Measurements from ENCODE around the gene TCF7L2.

The TCF7L2 gene

GRCh38 chr10:113138937-113139585 is 189.0 kb downstream of the TCF7L2 start:
- peak overlapping the region; percentile 52 for H4K8ac ChIP-seq (ENCODE audit: low read length)
- no peak overlapping the region for H3K4ac ChIP-seq (ENCODE audit: low read depth in 1 of 2, low read length in 2 of 2)
- peaks cover 9% of the 10 kb centered on the region for H3K4me1 ChIP-seq (ENCODE audit: control insufficient read depth, insufficient read depth, low read depth, low read length)
- H3K9me3 ChIP-seq (ENCODE audit: control insufficient read depth, low read length) = no peaks in the 10 kb centered on the region
- peaks cover 56% of the 10 kb centered on the region for H3K79me1 ChIP-seq (replicated peaks; ENCODE audit: low read length, poor library complexity, severe bottlenecking)
- H2BK5ac ChIP-seq (ENCODE audit: low read depth, low read length, poor library complexity, severe bottlenecking) = no peak overlapping the region
- no peaks in the 10 kb centered on the region for H3K27me3 ChIP-seq (ENCODE audit: control insufficient read depth in 1 of 2, insufficient read depth in 1 of 2, low read length in 2 of 2)
- WGBS = 68% methylated on average over 4 of the region's 4 CpGs
- no peak overlapping the region for H2AFZ ChIP-seq (ENCODE audit: low read depth, low read length)
- H4K91ac ChIP-seq (ENCODE audit: low read length) = no peak overlapping the region
- no peak overlapping the region for H2BK15ac ChIP-seq (ENCODE audit: low read depth, poor library complexity, severe bottlenecking)
- no peak overlapping the region for H3K23ac ChIP-seq (ENCODE audit: low read length in 2 of 2)
- no peak overlapping the region for H2AK5ac ChIP-seq (ENCODE audit: low read length, severe bottlenecking)
- H3K4me3 ChIP-seq (ENCODE audit: insufficient read depth in 1 of 2, low read depth in 1 of 2, low read length in 2 of 2) = no peak overlapping the region
- H3K27ac ChIP-seq (ENCODE audit: low read length, poor library complexity, severe bottlenecking) = no peak overlapping the region
- H3K36me3 ChIP-seq (ENCODE audit: control insufficient read depth in 1 of 2, insufficient read depth in 2 of 2, low read depth in 1 of 2, low read length in 2 of 2) = peaks cover 22 to 29% of the 10 kb centered on the region in 2 experiments
- H2BK120ac ChIP-seq (ENCODE audit: low read depth, low read length) = no peak overlapping the region
- H2BK12ac ChIP-seq (ENCODE audit: low read length in 2 of 2) = peak overlapping the region; percentile 25 to 46
- H3K9ac ChIP-seq (ENCODE audit: low read length) = no peak overlapping the region
- H3K4me2 ChIP-seq (ENCODE audit: low read length, poor library complexity, severe bottlenecking) = no peak overlapping the region
- no peak overlapping the region for H3K14ac ChIP-seq (ENCODE audit: low read length in 2 of 2)
- peak overlapping the region in 1 of 2 experiments; percentile 16 for H3K18ac ChIP-seq (ENCODE audit: low read depth in 1 of 2, low read length in 2 of 2)
- DNase-seq = peak; percentile 46

GRCh38 chr10:113139699-113140098 is 189.7 kb downstream of the TCF7L2 start:
- Histone ChIP-seq H3K4me2 (ENCODE audit: low read length, poor library complexity, severe bottlenecking) (no peak overlapping the region), H2BK12ac (ENCODE audit: low read length in 2 of 2) (no peak overlapping the region), H3K27me3 (ENCODE audit: control insufficient read depth in 1 of 2, insufficient read depth in 1 of 2, low read length in 2 of 2) (no peaks in the 10 kb centered on the region), H4K8ac (ENCODE audit: low read length) (no peak overlapping the region), H2BK5ac (ENCODE audit: low read depth, low read length, poor library complexity, severe bottlenecking) (no peak overlapping the region), H3K36me3 (ENCODE audit: control insufficient read depth in 1 of 2, insufficient read depth in 2 of 2, low read depth in 1 of 2, low read length in 2 of 2) (peaks cover 28 to 35% of the 10 kb centered on the region in 2 experiments), H4K91ac (ENCODE audit: low read length) (no peak overlapping the region), H3K9ac (ENCODE audit: low read length) (peak overlapping the region; percentile 36), H3K4ac (ENCODE audit: low read depth in 1 of 2, low read length in 2 of 2) (no peak overlapping the region), H2BK120ac (ENCODE audit: low read depth, low read length) (no peak overlapping the region), H3K14ac (ENCODE audit: low read length in 2 of 2) (no peak overlapping the region), H3K27ac (ENCODE audit: low read length, poor library complexity, severe bottlenecking) (no peak overlapping the region), H3K4me1 (ENCODE audit: control insufficient read depth, insufficient read depth, low read depth, low read length) (peaks cover 6% of the 10 kb centered on the region), H3K18ac (ENCODE audit: low read depth in 1 of 2, low read length in 2 of 2) (no peak overlapping the region), H3K4me3 (ENCODE audit: insufficient read depth in 1 of 2, low read depth in 1 of 2, low read length in 2 of 2) (no peak overlapping the region), H2BK15ac (ENCODE audit: low read depth, poor library complexity, severe bottlenecking) (no peak overlapping the region), H3K9me3 (ENCODE audit: control insufficient read depth, low read length) (no peaks in the 10 kb centered on the region), H3K23ac (ENCODE audit: low read length in 2 of 2) (no peak overlapping the region), H2AFZ (ENCODE audit: low read depth, low read length) (no peak overlapping the region), H2AK5ac (ENCODE audit: low read length, severe bottlenecking) (no peak overlapping the region), H3K79me1 (replicated peaks; ENCODE audit: low read length, poor library complexity, severe bottlenecking) (peaks cover 55% of the 10 kb centered on the region)
- 89% methylated on average over 1 of the region's 2 CpGs for WGBS
- peak; percentile 27 for DNase-seq

- Histone ChIP-seq H3K18ac (ENCODE audit: low read depth in 1 of 2, low read length in 2 of 2) (no peak overlapping the region), H2BK12ac (ENCODE audit: low read length in 2 of 2) (no peak overlapping the region), H2AK5ac (ENCODE audit: low read length, severe bottlenecking) (no peak overlapping the region), H2BK15ac (ENCODE audit: low read depth, poor library complexity, severe bottlenecking) (no peak overlapping the region), H3K79me1 (replicated peaks; ENCODE audit: low read length, poor library complexity, severe bottlenecking) (peaks cover 53% of the 10 kb centered on the region), H3K9me3 (ENCODE audit: control insufficient read depth, low read length) (no peaks in the 10 kb centered on the region), H3K23ac (ENCODE audit: low read length in 2 of 2) (no peak overlapping the region), H2AFZ (ENCODE audit: low read depth, low read length) (no peak overlapping the region), H3K4me1 (ENCODE audit: control insufficient read depth, insufficient read depth, low read depth, low read length) (peaks cover 4% of the 10 kb centered on the region), H3K4me3 (ENCODE audit: insufficient read depth in 1 of 2, low read depth in 1 of 2, low read length in 2 of 2) (no peak overlapping the region), H3K36me3 (ENCODE audit: control insufficient read depth in 1 of 2, insufficient read depth in 2 of 2, low read depth in 1 of 2, low read length in 2 of 2) (peaks cover 28 to 42% of the 10 kb centered on the region in 2 experiments), H3K27ac (ENCODE audit: low read length, poor library complexity, severe bottlenecking) (no peak overlapping the region), H3K4ac (ENCODE audit: low read depth in 1 of 2, low read length in 2 of 2) (no peak overlapping the region), H2BK120ac (ENCODE audit: low read depth, low read length) (no peak overlapping the region), H3K9ac (ENCODE audit: low read length) (peak overlapping the region; percentile 36), H2BK5ac (ENCODE audit: low read depth, low read length, poor library complexity, severe bottlenecking) (no peak overlapping the region), H4K8ac (ENCODE audit: low read length) (no peak overlapping the region), H3K4me2 (ENCODE audit: low read length, poor library complexity, severe bottlenecking) (no peak overlapping the region), H3K27me3 (ENCODE audit: control insufficient read depth in 1 of 2, insufficient read depth in 1 of 2, low read length in 2 of 2) (no peaks in the 10 kb centered on the region), H4K91ac (ENCODE audit: low read length) (no peak overlapping the region), H3K14ac (ENCODE audit: low read length in 2 of 2) (no peak overlapping the region)
- 93% methylated on average over 9 of the region's 10 CpGs for WGBS
- DNase-seq = no peak
Measured at GRCh38 chr10:113140143-113141011, 190.3 kb downstream of the TCF7L2 start.

- H3K23ac ChIP-seq (ENCODE audit: low read length in 2 of 2) = no peak overlapping the region
- H2BK12ac ChIP-seq (ENCODE audit: low read length in 2 of 2) = peak overlapping the region in 1 of 2 experiments; percentile 51
- H4K91ac ChIP-seq (ENCODE audit: low read length) = no peak overlapping the region
- H2BK15ac ChIP-seq (ENCODE audit: low read depth, poor library complexity, severe bottlenecking) = no peak overlapping the region
- no peak overlapping the region for H3K14ac ChIP-seq (ENCODE audit: low read length in 2 of 2)
- no peak overlapping the region for H2AFZ ChIP-seq (ENCODE audit: low read depth, low read length)
- H3K27ac ChIP-seq (ENCODE audit: low read length, poor library complexity, severe bottlenecking) = no peak overlapping the region
- no peaks in the 10 kb centered on the region for H3K27me3 ChIP-seq (ENCODE audit: control insufficient read depth in 1 of 2, insufficient read depth in 1 of 2, low read length in 2 of 2)
- no peak overlapping the region for H3K4ac ChIP-seq (ENCODE audit: low read depth in 1 of 2, low read length in 2 of 2)
- H3K4me1 ChIP-seq (ENCODE audit: control insufficient read depth, insufficient read depth, low read depth, low read length) = peaks cover 4% of the 10 kb centered on the region
- WGBS = 75% methylated on average over 22 of the region's 22 CpGs
- H2BK120ac ChIP-seq (ENCODE audit: low read depth, low read length) = no peak overlapping the region
- no peak overlapping the region for H2BK5ac ChIP-seq (ENCODE audit: low read depth, low read length, poor library complexity, severe bottlenecking)
- no peak overlapping the region for H2AK5ac ChIP-seq (ENCODE audit: low read length, severe bottlenecking)
- no peaks in the 10 kb centered on the region for H3K9me3 ChIP-seq (ENCODE audit: control insufficient read depth, low read length)
- H3K4me3 ChIP-seq (ENCODE audit: insufficient read depth in 1 of 2, low read depth in 1 of 2, low read length in 2 of 2) = no peak overlapping the region
- DNase-seq = no peak
- H3K36me3 ChIP-seq (ENCODE audit: control insufficient read depth in 1 of 2, insufficient read depth in 2 of 2, low read depth in 1 of 2, low read length in 2 of 2) = peaks cover 33 to 66% of the 10 kb centered on the region in 2 experiments
- peak overlapping the region; percentile 42 for H4K8ac ChIP-seq (ENCODE audit: low read length)
- H3K18ac ChIP-seq (ENCODE audit: low read depth in 1 of 2, low read length in 2 of 2) = no peak overlapping the region
- no peak overlapping the region for H3K9ac ChIP-seq (ENCODE audit: low read length)
- H3K4me2 ChIP-seq (ENCODE audit: low read length, poor library complexity, severe bottlenecking) = no peak overlapping the region
- H3K79me1 ChIP-seq (replicated peaks; ENCODE audit: low read length, poor library complexity, severe bottlenecking) = peaks cover 51% of the 10 kb centered on the region
Measured at GRCh38 chr10:113142601-113143362, 192.7 kb downstream of the TCF7L2 start.
